Neutrophil (primary cell): ENCODE measurements around the gene ADAR.

Experiments
- H3K27ac ChIP-seq: fragments of 200-600 bp; sonication (generic); 2 replicates; pipeline ENCODE4 v1.5.1; 2016; ENCODE audit warnings: mild to moderate bottlenecking, moderate library complexity
- H3K27me3 ChIP-seq: fragments of 200-600 bp; sonication (generic); 2 replicates; pipeline ENCODE4 v1.6.0; 2016; ENCODE audit warnings: mild to moderate bottlenecking
- H3K36me3 ChIP-seq: fragments of 200-600 bp; sonication (generic); 2 replicates; pipeline ENCODE4 v1.5.1; 2017
- H3K4me1 ChIP-seq, 2 experiments: fragments of 200-600 bp in 1 of 2; sonication (generic) in 1 of 2; 1 replicate in 1 of 2; 2 replicates in 1 of 2; pipeline versions ENCODE4 v1.5.1 to v1.6.1; 2013 to 2016; ENCODE audit warnings: low read depth in 1 of 2, low read length in 1 of 2, mild to moderate bottlenecking in 1 of 2, moderate library complexity in 1 of 2; ENCODE audit not compliant: control insufficient read depth in 1 of 2, insufficient read depth in 1 of 2
- H3K4me3 ChIP-seq, 2 experiments: fragments of 200-600 bp in 1 of 2; sonication (generic) in 1 of 2; 1 replicate in 1 of 2; 2 replicates in 1 of 2; pipeline ENCODE4 v1.5.1; 2013 to 2016; ENCODE audit warnings: low read depth in 1 of 2, low read length in 1 of 2, mild to moderate bottlenecking in 1 of 2, moderate library complexity in 1 of 2
- H3K9me3 ChIP-seq: fragments of 200-600 bp; sonication (generic); 2 replicates; pipeline ENCODE4 v1.5.1; 2016
- TF ChIP-seq, protein P1 (sequence below): fragments of 200-600 bp; sonication (generic); IDR thresholded peaks from 2 replicates; pipeline ENCODE4 v1.5.1; 2016; ENCODE audit warnings: antibody characterized with exemption

The ADAR gene

GRCh38 chr1:154635171-154635570 lies 27.2 kb upstream of the ADAR start:
- no peaks in the 10 kb centered on the region for H3K4me1 ChIP-seq
- H3K27ac ChIP-seq = no peak overlapping the region
- no peaks in the 10 kb centered on the region for H3K36me3 ChIP-seq
- TF ChIP-seq, protein P1, sequence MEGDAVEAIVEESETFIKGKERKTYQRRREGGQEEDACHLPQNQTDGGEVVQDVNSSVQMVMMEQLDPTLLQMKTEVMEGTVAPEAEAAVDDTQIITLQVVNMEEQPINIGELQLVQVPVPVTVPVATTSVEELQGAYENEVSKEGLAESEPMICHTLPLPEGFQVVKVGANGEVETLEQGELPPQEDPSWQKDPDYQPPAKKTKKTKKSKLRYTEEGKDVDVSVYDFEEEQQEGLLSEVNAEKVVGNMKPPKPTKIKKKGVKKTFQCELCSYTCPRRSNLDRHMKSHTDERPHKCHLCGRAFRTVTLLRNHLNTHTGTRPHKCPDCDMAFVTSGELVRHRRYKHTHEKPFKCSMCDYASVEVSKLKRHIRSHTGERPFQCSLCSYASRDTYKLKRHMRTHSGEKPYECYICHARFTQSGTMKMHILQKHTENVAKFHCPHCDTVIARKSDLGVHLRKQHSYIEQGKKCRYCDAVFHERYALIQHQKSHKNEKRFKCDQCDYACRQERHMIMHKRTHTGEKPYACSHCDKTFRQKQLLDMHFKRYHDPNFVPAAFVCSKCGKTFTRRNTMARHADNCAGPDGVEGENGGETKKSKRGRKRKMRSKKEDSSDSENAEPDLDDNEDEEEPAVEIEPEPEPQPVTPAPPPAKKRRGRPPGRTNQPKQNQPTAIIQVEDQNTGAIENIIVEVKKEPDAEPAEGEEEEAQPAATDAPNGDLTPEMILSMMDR = no peak
- H3K9me3 ChIP-seq = no peaks in the 10 kb centered on the region
- no peak overlapping the region for H3K4me3 ChIP-seq
- H3K27me3 ChIP-seq = peaks cover 20% of the 10 kb centered on the region

DNA sequence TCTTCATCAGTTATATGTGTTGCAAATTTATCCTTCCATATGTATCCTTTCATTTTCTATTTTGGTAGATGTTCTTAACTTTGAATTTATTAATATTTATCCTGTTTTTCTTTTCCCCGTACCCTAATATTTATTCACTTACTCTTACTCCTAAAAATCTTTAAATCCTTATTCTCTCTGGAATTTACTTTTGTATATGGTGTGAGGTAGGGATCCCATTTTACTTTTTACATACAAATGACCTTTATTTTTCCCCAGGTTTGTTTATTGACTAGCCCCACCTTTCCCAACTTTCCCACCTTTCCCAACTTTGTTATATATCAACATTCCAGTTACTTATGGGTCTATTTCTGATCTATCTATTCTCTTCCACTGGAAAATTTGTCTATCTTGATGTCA lies 21.7 kb upstream of the ADAR start:
- H3K4me1 ChIP-seq = peaks cover 30 to 36% of the 10 kb centered on the region in 2 experiments
- no peak overlapping the region for H3K27ac ChIP-seq
- TF ChIP-seq, protein P1 = no peak
- no peaks in the 10 kb centered on the region for H3K9me3 ChIP-seq
- H3K27me3 ChIP-seq = peaks cover 20% of the 10 kb centered on the region
- no peaks in the 10 kb centered on the region for H3K36me3 ChIP-seq
- no peak overlapping the region for H3K4me3 ChIP-seq

DNA sequence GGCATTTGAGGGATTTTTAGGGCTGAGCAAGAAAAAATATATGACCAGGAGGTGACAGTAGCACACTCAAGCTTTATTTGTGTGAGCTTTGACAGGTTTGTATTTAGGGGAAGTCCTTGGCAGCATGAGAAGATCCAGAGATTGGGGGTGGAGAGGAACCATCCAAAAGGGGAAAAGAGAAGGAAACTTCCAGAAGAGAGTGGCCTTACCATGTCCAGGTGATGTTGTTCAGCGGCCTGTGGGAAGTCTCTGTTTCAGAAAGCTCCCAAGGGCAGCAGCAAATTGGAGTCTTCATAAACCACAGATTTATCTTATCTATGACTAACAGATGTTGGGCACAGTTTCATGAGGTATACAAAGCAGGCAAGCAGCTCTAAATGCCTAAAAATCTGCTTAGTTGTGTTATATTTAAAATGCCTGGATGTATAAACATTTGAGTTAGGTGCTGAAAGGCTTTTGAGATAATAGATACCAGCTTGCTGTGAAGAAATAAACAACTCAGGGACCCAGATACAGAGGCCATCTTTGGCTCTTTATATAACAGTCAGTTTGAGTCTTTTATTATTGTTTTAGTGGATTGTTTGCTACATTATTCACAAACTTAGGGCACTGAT lies 21.2 kb upstream of the ADAR start:
- no peak overlapping the region for H3K27ac ChIP-seq
- TF ChIP-seq, protein P1 = no peak
- H3K9me3 ChIP-seq = no peaks in the 10 kb centered on the region
- no peak overlapping the region for H3K4me3 ChIP-seq
- H3K4me1 ChIP-seq = peaks cover 31 to 39% of the 10 kb centered on the region in 2 experiments
- peaks cover 20% of the 10 kb centered on the region for H3K27me3 ChIP-seq
- no peaks in the 10 kb centered on the region for H3K36me3 ChIP-seq

DNA sequence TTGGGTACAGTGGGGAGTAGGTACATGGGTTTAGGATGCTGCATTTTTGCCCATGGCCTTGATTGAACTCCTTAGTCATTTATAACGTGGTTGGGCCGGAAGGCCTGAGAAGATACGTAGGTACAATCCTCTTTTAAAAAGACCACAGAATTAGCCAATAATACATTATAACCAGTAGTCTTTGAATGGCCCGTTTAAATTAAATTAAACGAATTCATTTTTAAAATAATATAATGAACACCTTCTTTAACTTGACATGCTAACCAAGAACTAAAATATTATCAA lies 20.1 kb upstream of the ADAR start:
- H3K27me3 ChIP-seq = peaks cover 19% of the 10 kb centered on the region
- peak overlapping the region; percentile 84 to 96 for H3K4me3 ChIP-seq
- H3K36me3 ChIP-seq = no peaks in the 10 kb centered on the region
- peaks cover 42 to 50% of the 10 kb centered on the region in 2 experiments for H3K4me1 ChIP-seq
- H3K9me3 ChIP-seq = no peaks in the 10 kb centered on the region
- TF ChIP-seq, protein P1 = no peak
- peak overlapping the region; percentile 88 for H3K27ac ChIP-seq

GRCh38 chr1:154627257-154628120 lies 19.5 kb upstream of the ADAR start:
- peak overlapping the region; percentile 84 to 96 for H3K4me3 ChIP-seq
- H3K27ac ChIP-seq = peak overlapping the region; percentile 88
- TF ChIP-seq, protein P1 = no peak

More at GRCh38 chr1:154627257-154628120, 19.5 kb upstream of the ADAR start:
- Histone ChIP-seq H3K36me3 (no peaks in the 10 kb centered on the region), H3K9me3 (no peaks in the 10 kb centered on the region), H3K27me3 (peaks cover 13% of the 10 kb centered on the region), H3K4me1 (peaks cover 48 to 56% of the 10 kb centered on the region in 2 experiments)
